ENCODE data around the gene FRMD5. TPM values are rescaled to one million over a fixed set of nuclear protein-coding genes. Genes with fewer than 3 reads are reported as not detected.

Gene FRMD5
- polyA plus RNA-seq, 1 donor (not counting 4 experiments of a cell fraction or from before 2014, with no cell fraction given) = 7.3 TPM

DNA sequence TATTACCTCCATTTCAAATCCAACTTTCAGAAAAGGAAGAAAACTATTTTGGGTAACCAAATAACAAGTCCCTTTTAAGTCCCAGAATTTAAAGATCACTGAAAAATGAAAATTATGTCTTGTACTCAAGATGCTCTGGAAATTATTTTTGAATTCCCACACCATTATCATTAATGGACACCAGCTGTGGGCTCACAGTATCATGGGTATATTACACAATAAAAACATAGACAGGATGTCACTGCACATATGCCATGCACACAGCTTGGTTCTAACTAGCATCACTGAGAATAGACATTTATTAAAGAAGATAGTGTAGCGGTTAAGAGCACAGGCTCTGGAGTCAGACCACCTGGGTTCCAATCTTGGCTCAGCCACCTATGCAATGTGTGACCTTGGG is 130.4 kb downstream of the FRMD5 start:
- dilution Hi-C loops (cut with MboI; ENCODE audit: extremely low pct_ligation_motif_present, low sequenced_read_pairs) = no loop called here
- Histone ChIP-seq H3K9me1 (ENCODE audit: control insufficient read depth, extremely low read depth, insufficient read depth, low read length) (no peaks in the 10 kb centered on the region), H3K27ac (ENCODE audit: control insufficient read depth, insufficient read depth, low read length) (no peak overlapping the region)

DNA sequence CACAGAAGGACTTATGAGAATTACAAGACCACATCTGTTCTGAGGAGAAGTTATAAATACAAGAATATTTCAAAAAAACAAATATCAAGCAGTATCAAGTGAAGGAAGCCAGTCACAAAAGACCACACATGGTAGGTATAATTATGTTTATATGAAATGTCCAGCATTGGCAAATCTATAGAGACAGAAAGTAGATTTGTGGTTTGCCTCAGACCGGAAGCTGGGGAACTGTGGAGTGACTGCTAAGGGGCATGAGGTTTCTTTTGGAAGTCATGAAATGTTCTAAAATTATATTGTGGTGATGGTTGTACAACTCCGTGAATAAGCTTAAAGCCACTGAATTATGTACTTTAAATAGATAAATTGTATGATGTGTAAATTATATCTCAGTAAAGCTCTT is 136.9 kb downstream of the FRMD5 start:
- H3K4me3 ChIP-seq (ENCODE audit: control insufficient read depth in 2 of 3, extremely low read depth in 1 of 3, insufficient read depth in 2 of 3, low read depth in 1 of 3, low read length in 3 of 3) = no peak overlapping the region
- H3K9ac ChIP-seq (ENCODE audit: control insufficient read depth, extremely low read depth, insufficient read depth, low read length) = no peak overlapping the region
- FAIRE-seq (no peak), DNase-seq (ENCODE audit: low read depth, low spot score) (no peak)
- no peak overlapping the region for H2AFZ ChIP-seq (ENCODE audit: control insufficient read depth, low read length)
- no peak overlapping the region for H3K27ac ChIP-seq (ENCODE audit: control insufficient read depth, insufficient read depth, low read length)
- H3K4me1 ChIP-seq (ENCODE audit: control insufficient read depth, extremely low read depth, insufficient read depth, low read length) = no peaks in the 10 kb centered on the region
- no peak overlapping the region for H3K4me2 ChIP-seq (ENCODE audit: control insufficient read depth, extremely low read depth, insufficient read depth, low read depth, low read length)
- dilution Hi-C loops (cut with MboI; ENCODE audit: extremely low pct_ligation_motif_present, low sequenced_read_pairs) = no loop called here
- no peaks in the 10 kb centered on the region for H4K20me1 ChIP-seq (ENCODE audit: control insufficient read depth, extremely low read depth, insufficient read depth, low read length)
- no peaks in the 10 kb centered on the region for H3K9me3 ChIP-seq (ENCODE audit: control insufficient read depth, low read depth, low read length)
- no peaks in the 10 kb centered on the region for H3K79me2 ChIP-seq (ENCODE audit: control insufficient read depth, insufficient read depth, low read length)
- H3K9me1 ChIP-seq (ENCODE audit: control insufficient read depth, extremely low read depth, insufficient read depth, low read length) = no peaks in the 10 kb centered on the region
- TF ChIP-seq, protein P1, sequence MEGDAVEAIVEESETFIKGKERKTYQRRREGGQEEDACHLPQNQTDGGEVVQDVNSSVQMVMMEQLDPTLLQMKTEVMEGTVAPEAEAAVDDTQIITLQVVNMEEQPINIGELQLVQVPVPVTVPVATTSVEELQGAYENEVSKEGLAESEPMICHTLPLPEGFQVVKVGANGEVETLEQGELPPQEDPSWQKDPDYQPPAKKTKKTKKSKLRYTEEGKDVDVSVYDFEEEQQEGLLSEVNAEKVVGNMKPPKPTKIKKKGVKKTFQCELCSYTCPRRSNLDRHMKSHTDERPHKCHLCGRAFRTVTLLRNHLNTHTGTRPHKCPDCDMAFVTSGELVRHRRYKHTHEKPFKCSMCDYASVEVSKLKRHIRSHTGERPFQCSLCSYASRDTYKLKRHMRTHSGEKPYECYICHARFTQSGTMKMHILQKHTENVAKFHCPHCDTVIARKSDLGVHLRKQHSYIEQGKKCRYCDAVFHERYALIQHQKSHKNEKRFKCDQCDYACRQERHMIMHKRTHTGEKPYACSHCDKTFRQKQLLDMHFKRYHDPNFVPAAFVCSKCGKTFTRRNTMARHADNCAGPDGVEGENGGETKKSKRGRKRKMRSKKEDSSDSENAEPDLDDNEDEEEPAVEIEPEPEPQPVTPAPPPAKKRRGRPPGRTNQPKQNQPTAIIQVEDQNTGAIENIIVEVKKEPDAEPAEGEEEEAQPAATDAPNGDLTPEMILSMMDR (optimal IDR thresholded peaks at IDR 0.05 in 1 of 3, IDR thresholded peaks at IDR 0.05 in 1 of 3, conservative IDR thresholded peaks at IDR 0.05 in 1 of 3; ENCODE audit: extremely low read depth in 1 of 3, insufficient read depth in 2 of 3, low read length in 3 of 3) = no peak
- no peak for TF ChIP-seq EZH2 (IDR thresholded peaks at IDR 0.05; ENCODE audit: low read length)
- no peaks in the 10 kb centered on the region for H3K27me3 ChIP-seq (ENCODE audit: control insufficient read depth, extremely low read depth, insufficient read depth, low read length)
- H3K36me3 ChIP-seq (ENCODE audit: control insufficient read depth in 2 of 2, extremely low read depth in 1 of 2, insufficient read depth in 2 of 2, low read length in 2 of 2) = no peaks in the 10 kb centered on the region

More for the DNA sequence above, 130.4 kb downstream of the FRMD5 start:
- Histone ChIP-seq H3K4me3 (ENCODE audit: control insufficient read depth in 2 of 3, extremely low read depth in 1 of 3, insufficient read depth in 2 of 3, low read depth in 1 of 3, low read length in 3 of 3) (no peak overlapping the region), H4K20me1 (ENCODE audit: control insufficient read depth, extremely low read depth, insufficient read depth, low read length) (no peaks in the 10 kb centered on the region), H3K36me3 (ENCODE audit: control insufficient read depth in 2 of 2, extremely low read depth in 1 of 2, insufficient read depth in 2 of 2, low read length in 2 of 2) (peaks cover 0 to 5% of the 10 kb centered on the region in 2 experiments), H3K9me3 (ENCODE audit: control insufficient read depth, low read depth, low read length) (no peaks in the 10 kb centered on the region), H2AFZ (ENCODE audit: control insufficient read depth, low read length) (no peak overlapping the region), H3K4me1 (ENCODE audit: control insufficient read depth, extremely low read depth, insufficient read depth, low read length) (no peaks in the 10 kb centered on the region), H3K4me2 (ENCODE audit: control insufficient read depth, extremely low read depth, insufficient read depth, low read depth, low read length) (no peak overlapping the region), H3K9ac (ENCODE audit: control insufficient read depth, extremely low read depth, insufficient read depth, low read length) (no peak overlapping the region), H3K27me3 (ENCODE audit: control insufficient read depth, extremely low read depth, insufficient read depth, low read length) (no peaks in the 10 kb centered on the region), H3K79me2 (ENCODE audit: control insufficient read depth, insufficient read depth, low read length) (peaks cover 15% of the 10 kb centered on the region)
- TF ChIP-seq, protein P1 (optimal IDR thresholded peaks at IDR 0.05 in 1 of 3, IDR thresholded peaks at IDR 0.05 in 1 of 3, conservative IDR thresholded peaks at IDR 0.05 in 1 of 3; ENCODE audit: extremely low read depth in 1 of 3, insufficient read depth in 2 of 3, low read length in 3 of 3) = no peak
- no peak for TF ChIP-seq EZH2 (IDR thresholded peaks at IDR 0.05; ENCODE audit: low read length)
- DNase-seq (ENCODE audit: low read depth, low spot score) (no peak), FAIRE-seq (no peak)

Data from keratinocyte (primary cell).